Measurements from ENCODE around the gene PLK3. TPM values are rescaled to one million over a fixed set of nuclear protein-coding genes. Genes with fewer than 3 reads are reported as not detected.

The PLK3 gene
- total RNA-seq, 1 donor: 33.7 TPM

GRCh38 chr1:44786138-44786840 is 13.9 kb upstream of the PLK3 start:
- DNase-seq (ENCODE audit: insufficient read length, low spot score, missing footprints): peak; percentile 94
- Histone ChIP-seq H3K4me2 (ENCODE audit: insufficient read depth, low read length) (peak overlapping the region; percentile 87), H3K4me1 (ENCODE audit: insufficient read depth, low read length) (peaks cover 18% of the 10 kb centered on the region), H3K9me3 (ENCODE audit: low read depth, low read length) (no peaks in the 10 kb centered on the region), H3K27ac (ENCODE audit: low read depth, low read length) (no peak overlapping the region), H4K20me1 (ENCODE audit: insufficient read depth, low read length) (no peaks in the 10 kb centered on the region), H3K79me2 (ENCODE audit: insufficient read depth, low read length) (no peaks in the 10 kb centered on the region), H2AFZ (ENCODE audit: low read length) (peak overlapping the region; percentile 80), H3K36me3 (ENCODE audit: insufficient read depth, low read length) (no peaks in the 10 kb centered on the region), H3K4me3 (ENCODE audit: insufficient read depth, low read length) (peak overlapping the region; percentile 69), H3K27me3 (ENCODE audit: insufficient read depth, low read length) (no peaks in the 10 kb centered on the region)
- TF ChIP-seq CTCF (IDR thresholded peaks at IDR 0.05; ENCODE audit: extremely low read depth, low read depth, low read length): peak; percentile 91

GRCh38 chr1:44786841-44787426 is 13.2 kb upstream of the PLK3 start:
- no peaks in the 10 kb centered on the region for H3K36me3 ChIP-seq (ENCODE audit: insufficient read depth, low read length)
- TF ChIP-seq CTCF (IDR thresholded peaks at IDR 0.05; ENCODE audit: extremely low read depth, low read depth, low read length): no peak
- H3K27me3 ChIP-seq (ENCODE audit: insufficient read depth, low read length): no peaks in the 10 kb centered on the region
- no peak overlapping the region for H3K4me2 ChIP-seq (ENCODE audit: insufficient read depth, low read length)
- DNase-seq (ENCODE audit: insufficient read length, low spot score, missing footprints): peak; percentile 45
- H3K4me3 ChIP-seq (ENCODE audit: insufficient read depth, low read length): no peak overlapping the region
- H2AFZ ChIP-seq (ENCODE audit: low read length): peak overlapping the region; percentile 80
- H3K79me2 ChIP-seq (ENCODE audit: insufficient read depth, low read length): no peaks in the 10 kb centered on the region
- peaks cover 18% of the 10 kb centered on the region for H3K4me1 ChIP-seq (ENCODE audit: insufficient read depth, low read length)
- H4K20me1 ChIP-seq (ENCODE audit: insufficient read depth, low read length): no peaks in the 10 kb centered on the region
- no peak overlapping the region for H3K27ac ChIP-seq (ENCODE audit: low read depth, low read length)
- no peaks in the 10 kb centered on the region for H3K9me3 ChIP-seq (ENCODE audit: low read depth, low read length)

GRCh38 chr1:44787506-44787905 is 12.7 kb upstream of the PLK3 start:
- peaks cover 18% of the 10 kb centered on the region for H3K4me1 ChIP-seq (ENCODE audit: insufficient read depth, low read length)
- H3K36me3 ChIP-seq (ENCODE audit: insufficient read depth, low read length): no peaks in the 10 kb centered on the region
- H3K79me2 ChIP-seq (ENCODE audit: insufficient read depth, low read length): no peaks in the 10 kb centered on the region
- no peaks in the 10 kb centered on the region for H4K20me1 ChIP-seq (ENCODE audit: insufficient read depth, low read length)
- H3K27me3 ChIP-seq (ENCODE audit: insufficient read depth, low read length): no peaks in the 10 kb centered on the region
- no peaks in the 10 kb centered on the region for H3K9me3 ChIP-seq (ENCODE audit: low read depth, low read length)
- no peak overlapping the region for H3K27ac ChIP-seq (ENCODE audit: low read depth, low read length)
- no peak for TF ChIP-seq CTCF (IDR thresholded peaks at IDR 0.05; ENCODE audit: extremely low read depth, low read depth, low read length)
- H2AFZ ChIP-seq (ENCODE audit: low read length): no peak overlapping the region
- DNase-seq (ENCODE audit: insufficient read length, low spot score, missing footprints): no peak
- no peak overlapping the region for H3K4me3 ChIP-seq (ENCODE audit: insufficient read depth, low read length)
- no peak overlapping the region for H3K4me2 ChIP-seq (ENCODE audit: insufficient read depth, low read length)

- peaks cover 18% of the 10 kb centered on the region for H3K4me1 ChIP-seq (ENCODE audit: insufficient read depth, low read length)
- no peak within 1 kb of the TSS for H2AFZ ChIP-seq (ENCODE audit: low read length)
Observed at GRCh38 chr1:44788120-44788860, 11.9 kb upstream of the PLK3 start, which contains the start of gene BEST4. BEST4 (minus strand) TSS chr1:44788170; CDS start chr1:44787705, 465 bp downstream.

More at GRCh38 chr1:44788120-44788860, 11.9 kb upstream of the PLK3 start, which contains the start of gene BEST4:
- TF ChIP-seq CTCF (IDR thresholded peaks at IDR 0.05; ENCODE audit: extremely low read depth, low read depth, low read length): no peak
- Histone ChIP-seq H3K27ac (ENCODE audit: low read depth, low read length) (no peak within 1 kb of the TSS), H3K36me3 (ENCODE audit: insufficient read depth, low read length) (no peaks in the 10 kb centered on the region), H3K27me3 (ENCODE audit: insufficient read depth, low read length) (no peaks in the 10 kb centered on the region), H3K79me2 (ENCODE audit: insufficient read depth, low read length) (no peaks in the 10 kb centered on the region), H3K4me3 (ENCODE audit: insufficient read depth, low read length) (no peak within 1 kb of the TSS), H3K9me3 (ENCODE audit: low read depth, low read length) (no peaks in the 10 kb centered on the region), H4K20me1 (ENCODE audit: insufficient read depth, low read length) (no peaks in the 10 kb centered on the region), H3K4me2 (ENCODE audit: insufficient read depth, low read length) (no peak within 1 kb of the TSS)
- peak; percentile 50 for DNase-seq (ENCODE audit: insufficient read length, low spot score, missing footprints)
